SU-DHL-6 (cell line): Measurements from ENCODE around the gene AARS2.
"Not testable (repeated sequence)": the region's sequence is repeated elsewhere in the genome, so short reads cannot be mapped to it uniquely, and the experiment has no call there.

ENCODE experiments used
- H2AFZ ChIP-seq: fragments of 200-600 bp; sonication (generic); 2 replicates; pipeline ENCODE4 v1.6.1; 2014; ENCODE audit warnings: low read depth, mild to moderate bottlenecking, moderate library complexity, mixed read lengths, antibody characterized with exemption, low read length; ENCODE audit not compliant: severe bottlenecking
- H3F3A ChIP-seq: fragments of 200-600 bp; shearing (Covaris generic); 2 replicates; pipeline ENCODE4 v1.6.0; 2016; ENCODE audit warnings: antibody characterized with exemption, mild to moderate bottlenecking; ENCODE audit not compliant: insufficient read depth
- H3K27ac ChIP-seq: fragments of 200-600 bp; sonication (generic); 2 replicates; pipeline ENCODE4 v1.5.1; 2016; ENCODE audit warnings: low read depth, mild to moderate bottlenecking, low read length, moderate library complexity, mixed read lengths
- H3K27me3 ChIP-seq: fragments of 200-600 bp; sonication (generic), shearing (Covaris generic); 2 replicates; pipeline ENCODE4 v1.6.0; 2014; ENCODE audit warnings: mild to moderate bottlenecking, low read length
- H3K36me3 ChIP-seq: fragments of 200-600 bp; sonication (generic); 2 replicates; pipeline ENCODE4 v1.6.1; 2014; ENCODE audit warnings: mild to moderate bottlenecking, low read length, mixed read lengths
- H3K4me2 ChIP-seq: fragments of 300-600, 200-600 bp; shearing (Covaris generic), sonication (generic); 2 replicates; pipeline ENCODE4 v1.6.0; 2014; ENCODE audit warnings: low read length, low read depth, mild to moderate bottlenecking; ENCODE audit not compliant: poor library complexity, severe bottlenecking
- H3K4me3 ChIP-seq: fragments of 200-600 bp; sonication (generic); 2 replicates; pipeline ENCODE4 v1.5.1; 2014; ENCODE audit warnings: antibody characterized with exemption, low read length, mild to moderate bottlenecking, mixed read lengths; ENCODE audit not compliant: insufficient read depth, poor library complexity, severe bottlenecking
- H3K79me2 ChIP-seq: fragments of 200-600 bp; sonication (generic); 2 replicates; pipeline ENCODE4 v1.6.1; 2014; ENCODE audit warnings: mild to moderate bottlenecking, low read length, moderate library complexity; ENCODE audit not compliant: insufficient read depth
- H3K9ac ChIP-seq: fragments of 200-600 bp; sonication (generic); 2 replicates; pipeline ENCODE4 v1.7.0; 2014; ENCODE audit warnings: mild to moderate bottlenecking, low read length
- H3K9me2 ChIP-seq: fragments of 200-600 bp; sonication (generic); replicated peaks from 2 replicates; pipeline ENCODE4 v1.6.1; 2014; ENCODE audit warnings: low read length; ENCODE audit not compliant: insufficient read depth
- H3K9me3 ChIP-seq: fragments of 200-600 bp; sonication (generic); 2 replicates; pipeline ENCODE4 v1.6.1; 2014; ENCODE audit warnings: low read length, mixed read lengths; ENCODE audit not compliant: insufficient read depth
- H4K20me1 ChIP-seq: fragments of 200-600 bp; sonication (generic); 2 replicates; pipeline ENCODE4 v1.6.1; 2014; ENCODE audit warnings: low read depth, mild to moderate bottlenecking, antibody characterized with exemption, low read length, moderate library complexity, mixed read lengths
- EZH2phosphoT487 ChIP-seq: fragments of 200-600 bp; sonication (generic), shearing (Covaris generic); conservative IDR thresholded peaks from 2 replicates; pipeline ENCODE4 v1.6.1; 2018; ENCODE audit warnings: mild to moderate bottlenecking, antibody characterized with exemption, low read length, moderate library complexity, mixed read lengths
- TF ChIP-seq, protein P1 (sequence below): fragments of 200-600 bp; sonication (generic); IDR thresholded peaks from one replicate; pipeline ENCODE4 v1.5.1; 2017; ENCODE audit warnings: antibody characterized with exemption, mild to moderate bottlenecking, low read length, moderate library complexity; ENCODE audit not compliant: insufficient read depth, poor library complexity, severe bottlenecking

Gene AARS2

DNA sequence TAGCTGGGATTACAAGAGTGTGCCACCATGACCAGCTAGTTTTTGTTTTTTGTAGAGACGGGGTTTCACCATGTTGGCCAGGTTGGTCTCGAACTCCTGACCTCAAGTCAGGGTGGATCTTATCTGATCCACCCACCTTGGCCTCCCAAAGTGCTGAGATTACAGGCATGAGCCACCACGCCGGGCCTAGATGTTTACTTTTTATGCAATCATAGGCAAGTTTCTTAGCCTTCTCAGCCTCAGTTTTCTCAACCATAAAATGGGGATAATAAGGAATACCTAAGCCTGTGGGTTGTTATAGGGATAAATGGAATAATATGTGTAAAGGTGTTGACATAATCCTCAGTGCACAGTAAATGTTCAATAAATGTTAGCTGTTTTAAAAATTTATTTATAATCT lies 39.1 kb upstream of the AARS2 start:
- Histone ChIP-seq H3K9me2 (no peaks in the 10 kb centered on the region), H3K27ac (no peak overlapping the region), H3K9ac (no peak overlapping the region), H3K4me3 (no peak overlapping the region), H3K27me3 (no peaks in the 10 kb centered on the region), H3K36me3 (no peaks in the 10 kb centered on the region), H3F3A (no peaks in the 10 kb centered on the region), H4K20me1 (no peaks in the 10 kb centered on the region), H2AFZ (no peak overlapping the region), H3K9me3 (no peaks in the 10 kb centered on the region), H3K79me2 (no peaks in the 10 kb centered on the region), H3K4me2 (no peak overlapping the region)
- no peak for TF ChIP-seq EZH2phosphoT487

GRCh38 chr6:44350650-44350994 lies 37.5 kb upstream of the AARS2 start:
- not testable (repeated sequence) for H3K4me3 ChIP-seq, H3K27ac ChIP-seq, H3F3A ChIP-seq, H3K27me3 ChIP-seq, H3K4me2 ChIP-seq, H3K9me2 ChIP-seq, H3K79me2 ChIP-seq, H3K36me3 ChIP-seq, H3K9ac ChIP-seq, H2AFZ ChIP-seq, H3K9me3 ChIP-seq, H4K20me1 ChIP-seq

- Histone ChIP-seq H3K9ac (no peak overlapping the region), H3K79me2 (no peaks in the 10 kb centered on the region), H3K27me3 (no peaks in the 10 kb centered on the region), H3K4me2 (no peak overlapping the region), H2AFZ (no peak overlapping the region), H3K27ac (no peak overlapping the region), H3F3A (no peaks in the 10 kb centered on the region), H3K36me3 (no peaks in the 10 kb centered on the region), H3K9me3 (no peaks in the 10 kb centered on the region), H3K9me2 (no peaks in the 10 kb centered on the region), H4K20me1 (no peaks in the 10 kb centered on the region), H3K4me3 (no peak overlapping the region)
- TF ChIP-seq EZH2phosphoT487 = no peak
- TF ChIP-seq, protein P1, sequence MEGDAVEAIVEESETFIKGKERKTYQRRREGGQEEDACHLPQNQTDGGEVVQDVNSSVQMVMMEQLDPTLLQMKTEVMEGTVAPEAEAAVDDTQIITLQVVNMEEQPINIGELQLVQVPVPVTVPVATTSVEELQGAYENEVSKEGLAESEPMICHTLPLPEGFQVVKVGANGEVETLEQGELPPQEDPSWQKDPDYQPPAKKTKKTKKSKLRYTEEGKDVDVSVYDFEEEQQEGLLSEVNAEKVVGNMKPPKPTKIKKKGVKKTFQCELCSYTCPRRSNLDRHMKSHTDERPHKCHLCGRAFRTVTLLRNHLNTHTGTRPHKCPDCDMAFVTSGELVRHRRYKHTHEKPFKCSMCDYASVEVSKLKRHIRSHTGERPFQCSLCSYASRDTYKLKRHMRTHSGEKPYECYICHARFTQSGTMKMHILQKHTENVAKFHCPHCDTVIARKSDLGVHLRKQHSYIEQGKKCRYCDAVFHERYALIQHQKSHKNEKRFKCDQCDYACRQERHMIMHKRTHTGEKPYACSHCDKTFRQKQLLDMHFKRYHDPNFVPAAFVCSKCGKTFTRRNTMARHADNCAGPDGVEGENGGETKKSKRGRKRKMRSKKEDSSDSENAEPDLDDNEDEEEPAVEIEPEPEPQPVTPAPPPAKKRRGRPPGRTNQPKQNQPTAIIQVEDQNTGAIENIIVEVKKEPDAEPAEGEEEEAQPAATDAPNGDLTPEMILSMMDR = no peak
Observed at GRCh38 chr6:44349904-44350649, 36.9 kb upstream of the AARS2 start.

DNA sequence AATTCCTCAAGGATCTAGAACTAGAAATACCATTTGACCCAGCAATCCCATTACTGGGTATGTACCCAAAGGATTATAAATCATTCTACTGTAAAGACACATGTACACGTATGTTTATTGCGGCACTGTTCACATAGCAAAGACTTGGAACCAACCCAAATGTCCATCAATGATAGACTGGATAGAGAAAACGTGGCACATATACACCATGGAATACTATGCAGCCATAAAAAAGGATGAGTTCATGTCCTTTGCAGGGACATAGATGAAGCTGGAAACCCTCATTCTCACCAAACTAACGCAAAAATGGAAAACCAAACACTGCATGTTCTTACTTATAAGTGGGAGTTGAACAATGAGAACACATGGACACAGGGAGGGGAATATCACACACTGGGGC lies 33.7 kb upstream of the AARS2 start:
- not testable (repeated sequence) for H3F3A ChIP-seq, H3K27me3 ChIP-seq, H2AFZ ChIP-seq, H3K4me2 ChIP-seq, H3K27ac ChIP-seq, H4K20me1 ChIP-seq, H3K9me2 ChIP-seq, H3K79me2 ChIP-seq, H3K9ac ChIP-seq, H3K4me3 ChIP-seq, H3K9me3 ChIP-seq, H3K36me3 ChIP-seq

DNA sequence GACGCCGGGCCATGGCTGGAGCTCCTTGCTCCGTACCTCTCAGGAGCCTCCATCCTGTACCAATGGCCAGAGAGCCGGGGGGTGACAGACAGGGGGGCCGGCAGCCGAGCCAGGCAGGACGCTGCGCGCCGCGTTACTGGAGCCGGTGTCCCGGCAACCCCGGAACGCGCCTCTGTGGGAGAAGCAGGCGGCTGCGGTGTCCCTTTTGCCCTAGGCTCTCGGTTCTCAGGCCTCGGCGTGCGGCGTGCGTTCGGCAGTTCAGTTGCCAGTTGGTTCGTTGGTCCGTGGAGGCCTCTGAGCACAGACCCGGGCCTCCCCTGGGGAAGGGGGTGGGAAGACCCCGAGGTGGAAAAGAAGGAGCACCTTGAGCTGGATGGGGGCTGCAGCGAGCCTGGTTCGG lies 29.3 kb upstream of the AARS2 start, which contains the start of gene SPATS1:
Gene SPATS1 (plus strand): TSS at position 162 of the 400 bp plus-strand sequence. CDS start 446 bp downstream, outside the sequence.
- no peaks in the 10 kb centered on the region for H4K20me1 ChIP-seq
- H3K9ac ChIP-seq = no peak within 1 kb of the TSS
- H3K27ac ChIP-seq = no peak within 1 kb of the TSS
- no peaks in the 10 kb centered on the region for H3K9me2 ChIP-seq
- no peaks in the 10 kb centered on the region for H3K79me2 ChIP-seq
- no peaks in the 10 kb centered on the region for H3F3A ChIP-seq
- H3K4me3 ChIP-seq = no peak within 1 kb of the TSS
- no peaks in the 10 kb centered on the region; the same call in 1 of the 2 replicates for H3K27me3 ChIP-seq
- TF ChIP-seq, protein P1 = no peak
- no peaks in the 10 kb centered on the region for H3K9me3 ChIP-seq
- H3K4me2 ChIP-seq = no peak within 1 kb of the TSS
- H2AFZ ChIP-seq = no peak within 1 kb of the TSS
- no peaks in the 10 kb centered on the region for H3K36me3 ChIP-seq
